GM12878 (cell line): ENCODE results near the gene RALGPS1. TPM values are rescaled to one million over a fixed set of nuclear protein-coding genes. Genes with fewer than 3 reads are reported as not detected.

Experiments
- ATAC-seq: fragments of 200-7000 bp; cut with Tn5 transposase; 3 replicates; pipeline ENCODE4 v1.9.1; 2020; ENCODE audit warnings: mild to moderate bottlenecking, moderate library complexity
- BruUV-seq: library from RNA; stranded (reverse); fragments of 400-500 nt; replicated peaks from 2 replicates; lab custom pipeline; 2021; lab: Mats Ljungman, UMichigan
- CTCF ChIA-PET: fragments of 300-600 bp; sonication (Branson Sonifier 250); formaldehyde crosslinking; extraction: SDS; loops from one replicate; lab custom pipeline; 2021; ENCODE audit warnings: inconsistent platforms; lab: Yijun Ruan, JAX
- POLR2A ChIA-PET: fragments of 350-600 bp; formaldehyde crosslinking; extraction: SDS; loops from one replicate; lab custom pipeline; 2021; ENCODE audit warnings: inconsistent platforms; lab: Charles Lee
- RAD21 ChIA-PET: fragments of 300-600 bp; sonication (Branson Sonifier 250); formaldehyde crosslinking; loops from one replicate; lab custom pipeline; 2023; ENCODE audit warnings: antibody characterized with exemption; ENCODE audit not compliant: unreplicated experiment; lab: Charles Lee
- SMC1A ChIA-PET: fragments of 300-600 bp; sonication (Branson Sonifier 250); formaldehyde crosslinking; loops from one replicate; lab custom pipeline; 2023; ENCODE audit not compliant: unreplicated experiment, uncharacterized antibody; lab: Charles Lee
- DNase-seq: peaks from one replicate; pipeline ENCODE4 v3.0.0-alpha.2; 2011; ENCODE audit warnings: low read depth, low spot score
- FAIRE-seq: peaks from 3 replicates; lab custom pipeline; 2011; peaks lifted over from hg19 to GRCh38; lab: Jason Lieb, UNC
- H2AFZ ChIP-seq: 2 replicates; pipeline ENCODE4 v1.6.0; 2011; ENCODE audit warnings: low read depth, low read length, control low read depth; ENCODE audit not compliant: control insufficient read depth
- H3K27ac ChIP-seq: 2 replicates; pipeline ENCODE4 v1.5.1; 2011; ENCODE audit warnings: control low read depth; ENCODE audit not compliant: control insufficient read depth, insufficient read depth
- H3K27me3 ChIP-seq, 2 experiments: replicated peaks in 1 of 2; 2 replicates each; pipeline versions ENCODE4 v1.6.0 to v1.6.1; 2011; ENCODE audit warnings: low read length in 1 of 2; ENCODE audit not compliant: control insufficient read depth in 2 of 2, insufficient read depth in 2 of 2
- H3K36me3 ChIP-seq, 2 experiments: 2 replicates each; pipeline ENCODE4 v1.5.1; 2011; ENCODE audit warnings: low read length in 1 of 2; ENCODE audit not compliant: control insufficient read depth in 2 of 2, insufficient read depth in 2 of 2
- H3K4me1 ChIP-seq: 2 replicates; pipeline ENCODE4 v1.6.1; 2011; ENCODE audit warnings: mild to moderate bottlenecking, low read length, moderate library complexity, mixed read lengths; ENCODE audit not compliant: control insufficient read depth, insufficient read depth
- H3K4me2 ChIP-seq: 2 replicates; pipeline ENCODE4 v1.6.0; 2011; ENCODE audit warnings: control low read depth; ENCODE audit not compliant: control insufficient read depth, insufficient read depth
- H3K4me3 ChIP-seq: fragments of 200-600 bp; sonication (generic); 2 replicates; pipeline ENCODE4 v1.5.1; 2016
- H3K79me2 ChIP-seq: 2 replicates; pipeline ENCODE4 v1.6.0; 2011; ENCODE audit warnings: low read length; ENCODE audit not compliant: control insufficient read depth, insufficient read depth
- H3K9ac ChIP-seq: 2 replicates; pipeline ENCODE4 v1.8.0; 2011; ENCODE audit warnings: low read length, control low read depth, mixed read lengths; ENCODE audit not compliant: control insufficient read depth, insufficient read depth
- H3K9me3 ChIP-seq: replicated peaks from 3 replicates; pipeline ENCODE4 v1.5.1; 2011; ENCODE audit warnings: mild to moderate bottlenecking, low read length; ENCODE audit not compliant: control insufficient read depth, insufficient read depth
- H4K20me1 ChIP-seq: 2 replicates; pipeline ENCODE4 v1.6.0; 2011; ENCODE audit not compliant: control insufficient read depth, insufficient read depth
- CEBPB ChIP-seq, 2 experiments: fragments of 150-350 bp in 1 of 2; IDR thresholded peaks; 2 replicates each; pipeline ENCODE4 v1.6.1; 2012 to 2014; ENCODE audit warnings: low read depth in 2 of 2, low read length in 2 of 2, borderline replicate concordance in 1 of 2, inconsistent platforms in 1 of 2
- CHD2 ChIP-seq: IDR thresholded peaks from 2 replicates; pipeline ENCODE4 v1.6.1; 2011; ENCODE audit warnings: low read depth, low read length, improper control_type of control experiment, borderline replicate concordance
- EGR1 ChIP-seq, 2 experiments: IDR thresholded peaks; 1 replicate in 1 of 2; 2 replicates in 1 of 2; pipeline ENCODE4 v1.6.1; 2011 to 2012; ENCODE audit warnings: low read depth in 2 of 2, low read length in 2 of 2, borderline replicate concordance in 1 of 2, mild to moderate bottlenecking in 1 of 2, moderate library complexity in 1 of 2
- IKZF2 ChIP-seq, 2 experiments: fragments of 450-650 bp; IDR thresholded peaks; 2 replicates each; pipeline ENCODE4 v1.6.1; 2017; ENCODE audit warnings: mild to moderate bottlenecking in 2 of 2, moderate library complexity in 2 of 2
- NFIC ChIP-seq: IDR thresholded peaks from 2 replicates; pipeline ENCODE4 v1.6.1; 2012; ENCODE audit warnings: low read depth, mild to moderate bottlenecking, inconsistent platforms, low read length, moderate library complexity
- PAX5 ChIP-seq: IDR thresholded peaks from 2 replicates; pipeline ENCODE4 v1.6.1; 2011; ENCODE audit warnings: low read depth, low read length, borderline replicate concordance
- PML ChIP-seq: IDR thresholded peaks from 2 replicates; pipeline ENCODE4 v1.6.1; 2012; ENCODE audit warnings: low read length, inconsistent platforms
- RAD51 ChIP-seq: fragments of 450-650 bp; IDR thresholded peaks from 2 replicates; pipeline ENCODE4 v1.6.1; 2016; ENCODE audit warnings: moderate library complexity, mild to moderate bottlenecking, inconsistent platforms
- RFX5 ChIP-seq: IDR thresholded peaks from 2 replicates; pipeline ENCODE4 v1.6.1; 2011; ENCODE audit warnings: low read depth, low read length, improper control_type of control experiment
- SIX5 ChIP-seq: IDR thresholded peaks from 2 replicates; pipeline ENCODE4 v1.6.1; 2011; ENCODE audit warnings: mild to moderate bottlenecking, low read depth, low read length, moderate library complexity; ENCODE audit not compliant: severe bottlenecking
- SMC3 ChIP-seq: IDR thresholded peaks from 2 replicates; pipeline ENCODE4 v1.6.1; 2011; ENCODE audit warnings: low read length, improper control_type of control experiment, borderline replicate concordance
- SPI1 ChIP-seq: IDR thresholded peaks from 2 replicates; pipeline ENCODE4 v1.6.1; 2011; ENCODE audit warnings: low read depth, mild to moderate bottlenecking, low read length, moderate library complexity, borderline replicate concordance; ENCODE audit not compliant: insufficient read depth
- YBX1 ChIP-seq: fragments of 450-650 bp; IDR thresholded peaks from 2 replicates; pipeline ENCODE4 v1.6.1; 2016; ENCODE audit warnings: antibody characterized with exemption
- ZZZ3 ChIP-seq: IDR thresholded peaks from 2 replicates; pipeline ENCODE4 v1.6.1; 2011; ENCODE audit warnings: low read depth; ENCODE audit not compliant: control insufficient read depth, insufficient read length
- WGBS: methylation state at CpG from one replicate; pipeline ENCODE4 v1.1.6; 2016; ENCODE audit warnings: low lambda C conversion rate; ENCODE audit not compliant: insufficient replicate concordance, insufficient coverage; ENCODE audit errors: missing lambda C conversion rate; 5-methylcytosine and 5-hydroxymethylcytosine counted together
- in situ Hi-C: fragments of 300-500 bp; cut with MboI; formaldehyde crosslinking; loops from 9 replicates; pipeline ENCODE4 v1.14.3; 2018; ENCODE audit warnings: mixed read lengths
- intact Hi-C: fragments of 100-400 bp; cut with micrococcal nuclease; formaldehyde crosslinking; loops from one replicate; pipeline ENCODE4 v1.14.2; 2022; ENCODE audit not compliant: unreplicated experiment
- polyA plus RNA-seq, 11 experiments: library from polyadenylated mRNA; depleted of rRNA in 4 of 11; unstranded in 6 of 11; stranded (reverse) in 5 of 11; fragments of >200 nt; fragmentation: Nextera tagmentation in 4 of 11; fragmentation: Illumina TruSeq in 1 of 11; extraction: Ambion mirVana in 4 of 11; extraction: Trizol in 1 of 11; gene quantifications; 1 replicate in 1 of 11; 2 replicates in 10 of 11; pipeline versions ENCODE4 v1.2.1 to v1.2.3, GENCODE V29; 2011 to 2016; ENCODE audit warnings: inconsistent platforms in 2 of 11, missing spikeins in 2 of 11, low read depth in 1 of 11
- total RNA-seq, 4 experiments: library from RNA; depleted of rRNA in 3 of 4; stranded (reverse); fragments of >200 nt in 3 of 4; fragmentation: Illumina TruSeq in 1 of 4; extraction: Trizol in 1 of 4; gene quantifications; 2 replicates each; pipeline versions ENCODE4 v1.2.1 to v1.2.3, GENCODE V29; 2013 to 2021
- TF ChIP-seq, protein P1 (sequence below): fragments of 450-650 bp; conservative IDR thresholded peaks from 2 replicates; pipeline ENCODE4 v1.6.1; 2017; ENCODE audit warnings: mild to moderate bottlenecking, moderate library complexity
- TF ChIP-seq, protein P2 (sequence below): fragments of 150-350 bp; IDR thresholded peaks from 2 replicates; pipeline ENCODE4 v1.6.1; 2016; ENCODE audit warnings: low read depth, low read length

The RALGPS1 gene
- total and polyA plus RNA-seq, 10 of the 15 experiments (the other 5 are each of a cell fraction or from before 2014, with no cell fraction given): 0.13 to 5.6 (median 2.7) TPM

DNA sequence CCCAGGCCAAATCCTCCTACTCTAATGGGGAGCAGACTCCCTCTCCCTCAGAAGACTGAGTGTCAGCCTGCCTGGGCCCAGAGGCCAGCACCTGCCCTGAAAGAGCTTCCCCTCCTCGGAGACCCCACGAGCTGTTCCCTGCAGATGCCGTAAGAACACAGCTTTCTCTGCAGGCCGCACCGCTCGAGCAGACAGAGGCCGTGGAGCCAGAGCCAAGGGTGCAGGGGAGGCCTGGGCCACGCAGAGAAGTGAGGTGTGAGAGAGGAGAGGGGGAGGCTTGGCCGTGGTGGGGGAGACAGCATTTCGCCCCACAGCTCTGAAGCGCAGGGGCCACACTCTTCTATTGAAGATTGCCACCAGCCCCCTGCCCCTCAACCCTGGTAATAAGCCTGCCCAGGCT, 287.1 kb downstream of the RALGPS1 start:
- H3K9me3 ChIP-seq: no peaks in the 10 kb centered on the region
- intact Hi-C loops: no loop called here
- in situ Hi-C loops: no loop called here
- ChIA-PET CTCF (interaction anchor here (0.6 to 11.7 kb wide), 10 partner anchors 12 to 261 kb away, joined by 3 to 174 read pairs (median 4); no protein-coding TSS in a partner anchor), RAD21 (interaction anchor here (0.7 to 11.3 kb wide), 5 partner anchors 34 to 390 kb away, joined by 3 to 226 read pairs (median 4); no protein-coding TSS in a partner anchor), POLR2A (interaction anchor here (0.6 kb wide), 1 partner anchor 35 kb away, joined by 3 read pairs; no protein-coding TSS in a partner anchor), SMC1A (interaction anchor here (5.6 to 28.2 kb wide), 3 partner anchors 39 to 261 kb away, joined by 83 to 812 read pairs (median 124); no protein-coding TSS in a partner anchor)
- no peak overlapping the region for H3K9ac ChIP-seq
- ATAC-seq (no peak), DNase-seq (no peak), FAIRE-seq (no peak)
- no peak overlapping the region for H2AFZ ChIP-seq
- H3K27ac ChIP-seq: no peak overlapping the region
- H3K4me3 ChIP-seq: no peak overlapping the region
- H3K27me3 ChIP-seq: no peaks in the 10 kb centered on the region
- H3K36me3 ChIP-seq: no peaks in the 10 kb centered on the region
- peaks cover 6% of the 10 kb centered on the region for H3K4me1 ChIP-seq
- no peak overlapping the region for H3K4me2 ChIP-seq
- BruUV-seq: no TSS peak
- 66% methylated on average over 11 of the region's 11 CpGs for WGBS
- H4K20me1 ChIP-seq: no peaks in the 10 kb centered on the region
- no peaks in the 10 kb centered on the region for H3K79me2 ChIP-seq
- TF ChIP-seq NFIC: no peak
- TF ChIP-seq RFX5: no peak
- TF ChIP-seq ZZZ3: no peak
- TF ChIP-seq SMC3: no peak
- TF ChIP-seq IKZF2 (IDR thresholded peaks at IDR 0.05): no peak
- no peak for TF ChIP-seq PML
- TF ChIP-seq, protein P1, sequence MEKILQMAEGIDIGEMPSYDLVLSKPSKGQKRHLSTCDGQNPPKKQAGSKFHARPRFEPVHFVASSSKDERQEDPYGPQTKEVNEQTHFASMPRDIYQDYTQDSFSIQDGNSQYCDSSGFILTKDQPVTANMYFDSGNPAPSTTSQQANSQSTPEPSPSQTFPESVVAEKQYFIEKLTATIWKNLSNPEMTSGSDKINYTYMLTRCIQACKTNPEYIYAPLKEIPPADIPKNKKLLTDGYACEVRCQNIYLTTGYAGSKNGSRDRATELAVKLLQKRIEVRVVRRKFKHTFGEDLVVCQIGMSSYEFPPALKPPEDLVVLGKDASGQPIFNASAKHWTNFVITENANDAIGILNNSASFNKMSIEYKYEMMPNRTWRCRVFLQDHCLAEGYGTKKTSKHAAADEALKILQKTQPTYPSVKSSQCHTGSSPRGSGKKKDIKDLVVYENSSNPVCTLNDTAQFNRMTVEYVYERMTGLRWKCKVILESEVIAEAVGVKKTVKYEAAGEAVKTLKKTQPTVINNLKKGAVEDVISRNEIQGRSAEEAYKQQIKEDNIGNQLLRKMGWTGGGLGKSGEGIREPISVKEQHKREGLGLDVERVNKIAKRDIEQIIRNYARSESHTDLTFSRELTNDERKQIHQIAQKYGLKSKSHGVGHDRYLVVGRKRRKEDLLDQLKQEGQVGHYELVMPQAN: no peak
- TF ChIP-seq YBX1: no peak
- no peak for TF ChIP-seq CEBPB (IDR thresholded peaks at IDR 0.05; ENCODE audit: borderline replicate concordance in 1 of 2, low read depth in 2 of 2, low read length in 2 of 2)
- TF ChIP-seq CHD2: no peak
- TF ChIP-seq PAX5: no peak
- TF ChIP-seq, protein P2, sequence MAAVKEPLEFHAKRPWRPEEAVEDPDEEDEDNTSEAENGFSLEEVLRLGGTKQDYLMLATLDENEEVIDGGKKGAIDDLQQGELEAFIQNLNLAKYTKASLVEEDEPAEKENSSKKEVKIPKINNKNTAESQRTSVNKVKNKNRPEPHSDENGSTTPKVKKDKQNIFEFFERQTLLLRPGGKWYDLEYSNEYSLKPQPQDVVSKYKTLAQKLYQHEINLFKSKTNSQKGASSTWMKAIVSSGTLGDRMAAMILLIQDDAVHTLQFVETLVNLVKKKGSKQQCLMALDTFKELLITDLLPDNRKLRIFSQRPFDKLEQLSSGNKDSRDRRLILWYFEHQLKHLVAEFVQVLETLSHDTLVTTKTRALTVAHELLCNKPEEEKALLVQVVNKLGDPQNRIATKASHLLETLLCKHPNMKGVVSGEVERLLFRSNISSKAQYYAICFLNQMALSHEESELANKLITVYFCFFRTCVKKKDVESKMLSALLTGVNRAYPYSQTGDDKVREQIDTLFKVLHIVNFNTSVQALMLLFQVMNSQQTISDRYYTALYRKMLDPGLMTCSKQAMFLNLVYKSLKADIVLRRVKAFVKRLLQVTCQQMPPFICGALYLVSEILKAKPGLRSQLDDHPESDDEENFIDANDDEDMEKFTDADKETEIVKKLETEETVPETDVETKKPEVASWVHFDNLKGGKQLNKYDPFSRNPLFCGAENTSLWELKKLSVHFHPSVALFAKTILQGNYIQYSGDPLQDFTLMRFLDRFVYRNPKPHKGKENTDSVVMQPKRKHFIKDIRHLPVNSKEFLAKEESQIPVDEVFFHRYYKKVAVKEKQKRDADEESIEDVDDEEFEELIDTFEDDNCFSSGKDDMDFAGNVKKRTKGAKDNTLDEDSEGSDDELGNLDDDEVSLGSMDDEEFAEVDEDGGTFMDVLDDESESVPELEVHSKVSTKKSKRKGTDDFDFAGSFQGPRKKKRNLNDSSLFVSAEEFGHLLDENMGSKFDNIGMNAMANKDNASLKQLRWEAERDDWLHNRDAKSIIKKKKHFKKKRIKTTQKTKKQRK: no peak
- TF ChIP-seq SIX5: no peak
- no peak for TF ChIP-seq RAD51
- no peak for TF ChIP-seq EGR1 (IDR thresholded peaks at IDR 0.05; ENCODE audit: borderline replicate concordance in 1 of 2, low read depth in 2 of 2, low read length in 2 of 2)
- no peak for TF ChIP-seq SPI1
